Stimulated activated naive CD4-positive, alpha-beta T cell (primary cell): ENCODE results near the gene AP1B1.

Source experiments
- DNase-seq, 6 experiments: peaks; one replicate each; lab custom pipeline; 2025; lab: John Stamatoyannopoulos, UW

AP1B1 gene

DNA sequence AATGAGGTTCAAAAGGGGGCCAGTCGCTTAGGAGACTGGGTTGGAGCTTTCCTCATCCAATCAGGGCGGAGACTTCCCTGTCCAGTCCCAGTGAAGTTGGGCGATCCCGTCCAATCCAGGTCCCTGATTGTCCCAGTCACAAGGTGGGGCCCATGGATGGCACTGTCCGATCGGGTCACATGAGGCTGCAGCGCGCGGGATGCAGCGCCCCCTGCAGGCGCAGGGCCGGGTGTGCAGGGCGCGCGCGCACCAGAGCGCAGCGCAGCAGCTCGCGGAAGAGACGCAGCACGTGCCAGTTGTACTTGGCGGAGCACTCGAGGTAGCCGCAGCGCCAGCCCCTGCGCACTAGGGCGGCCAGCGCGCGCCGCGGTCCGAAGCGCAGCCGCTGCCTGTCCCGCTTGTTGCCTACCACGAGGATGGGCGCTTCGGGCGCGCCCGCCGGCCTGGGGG is 75.2 kb downstream of the AP1B1 start:
- no peak for DNase-seq

DNA sequence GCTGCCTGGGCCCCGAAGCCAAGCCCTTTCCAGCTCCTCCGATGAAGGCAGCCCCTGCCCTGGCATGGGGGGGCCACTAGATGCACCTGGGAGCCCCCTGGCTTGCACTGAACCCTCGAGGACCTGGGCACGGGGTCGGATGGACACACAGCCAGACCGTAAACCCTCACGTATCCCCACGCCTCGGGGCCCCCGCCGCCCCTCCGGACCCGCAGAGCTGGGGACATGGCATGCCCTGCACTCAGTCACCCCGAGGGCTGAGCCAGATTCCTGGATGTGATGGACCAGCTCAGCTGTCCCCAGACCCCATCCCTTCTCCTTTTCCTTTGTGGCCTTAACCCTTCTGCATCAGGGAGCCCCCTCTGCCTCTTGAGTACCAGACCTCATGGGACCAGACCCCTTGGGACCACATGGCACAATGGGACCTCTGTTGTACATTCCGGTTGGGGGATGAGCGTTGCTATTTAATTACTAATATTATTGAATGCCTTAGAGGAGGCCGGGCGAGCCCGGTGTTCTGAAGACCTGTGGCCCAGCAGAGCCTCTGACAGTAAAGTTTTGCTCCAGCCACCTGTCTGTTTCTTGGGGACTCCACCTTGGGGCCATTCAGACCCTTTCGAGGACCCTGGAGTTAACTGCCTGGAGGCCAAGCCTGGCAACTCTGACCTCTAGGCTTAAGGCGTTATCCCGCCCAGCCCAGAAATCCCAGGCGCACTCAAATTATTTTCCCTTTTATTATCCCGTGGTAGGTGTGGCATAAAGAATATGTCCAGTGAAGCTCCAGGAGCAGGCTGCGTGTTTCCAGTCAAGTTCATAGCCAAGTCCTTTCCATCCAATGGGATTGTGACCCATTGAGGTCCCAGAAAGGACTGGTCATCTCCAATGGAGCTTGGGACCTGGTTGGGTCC is 75.9 kb downstream of the AP1B1 start:
- no peak for DNase-seq

DNA sequence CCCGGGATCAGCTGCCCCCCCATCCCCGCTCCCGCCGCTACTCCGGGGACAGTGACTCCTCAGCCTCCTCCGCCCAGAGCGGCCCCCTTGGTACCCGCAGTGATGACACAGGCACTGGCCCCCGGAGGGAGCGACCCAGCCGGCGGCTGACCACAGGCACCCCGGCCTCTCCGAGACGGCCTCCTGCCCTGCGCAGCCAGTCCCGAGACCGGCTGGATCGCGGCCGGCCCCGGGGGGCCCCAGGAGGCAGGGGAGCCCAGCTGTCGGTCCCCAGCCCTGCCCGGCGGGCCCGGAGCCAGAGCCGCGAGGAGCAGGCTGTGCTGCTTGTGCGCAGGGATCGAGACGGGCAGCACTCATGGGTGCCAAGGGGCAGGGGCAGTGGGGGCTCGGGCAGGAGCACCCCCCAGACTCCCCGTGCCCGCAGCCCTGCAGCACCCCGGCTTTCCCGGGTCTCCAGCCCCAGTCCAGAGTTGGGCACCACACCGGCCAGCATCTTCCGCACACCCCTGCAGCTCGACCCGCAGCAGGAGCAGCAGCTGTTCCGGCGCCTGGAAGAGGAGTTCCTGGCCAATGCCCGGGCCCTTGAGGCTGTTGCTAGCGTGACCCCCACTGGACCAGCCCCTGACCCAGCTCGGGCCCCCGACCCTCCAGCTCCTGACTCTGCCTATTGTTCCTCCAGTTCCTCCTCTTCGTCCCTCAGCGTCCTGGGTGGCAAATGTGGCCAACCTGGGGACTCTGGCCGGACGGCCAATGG is 76.7 kb downstream of the AP1B1 start:
- DNase-seq = no peak

DNA sequence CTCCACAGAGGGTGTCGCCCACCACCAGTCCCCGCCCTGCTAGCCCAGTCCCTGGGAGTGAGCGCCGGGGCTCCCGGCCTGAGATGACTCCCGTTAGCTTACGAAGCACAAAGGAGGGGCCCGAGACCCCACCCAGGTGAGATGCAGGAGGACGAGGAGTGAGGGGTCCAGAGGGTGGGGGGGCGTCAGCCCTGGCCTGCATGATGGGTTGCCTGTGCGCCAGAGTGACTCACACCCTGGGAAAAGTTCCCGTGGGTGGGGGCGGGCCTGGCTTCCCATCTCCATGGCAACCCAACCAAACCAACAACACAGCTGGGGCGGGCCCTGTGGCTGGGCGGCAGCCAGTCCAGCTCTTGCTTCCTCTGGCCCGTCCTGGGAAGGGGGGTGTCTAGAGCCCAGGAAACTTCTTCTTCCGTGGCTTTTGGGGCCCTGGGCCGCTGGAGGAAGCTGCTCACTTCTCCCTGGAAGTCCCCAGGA is 77.5 kb downstream of the AP1B1 start:
- DNase-seq = peak in 1 of 6 experiments; percentile 27

DNA sequence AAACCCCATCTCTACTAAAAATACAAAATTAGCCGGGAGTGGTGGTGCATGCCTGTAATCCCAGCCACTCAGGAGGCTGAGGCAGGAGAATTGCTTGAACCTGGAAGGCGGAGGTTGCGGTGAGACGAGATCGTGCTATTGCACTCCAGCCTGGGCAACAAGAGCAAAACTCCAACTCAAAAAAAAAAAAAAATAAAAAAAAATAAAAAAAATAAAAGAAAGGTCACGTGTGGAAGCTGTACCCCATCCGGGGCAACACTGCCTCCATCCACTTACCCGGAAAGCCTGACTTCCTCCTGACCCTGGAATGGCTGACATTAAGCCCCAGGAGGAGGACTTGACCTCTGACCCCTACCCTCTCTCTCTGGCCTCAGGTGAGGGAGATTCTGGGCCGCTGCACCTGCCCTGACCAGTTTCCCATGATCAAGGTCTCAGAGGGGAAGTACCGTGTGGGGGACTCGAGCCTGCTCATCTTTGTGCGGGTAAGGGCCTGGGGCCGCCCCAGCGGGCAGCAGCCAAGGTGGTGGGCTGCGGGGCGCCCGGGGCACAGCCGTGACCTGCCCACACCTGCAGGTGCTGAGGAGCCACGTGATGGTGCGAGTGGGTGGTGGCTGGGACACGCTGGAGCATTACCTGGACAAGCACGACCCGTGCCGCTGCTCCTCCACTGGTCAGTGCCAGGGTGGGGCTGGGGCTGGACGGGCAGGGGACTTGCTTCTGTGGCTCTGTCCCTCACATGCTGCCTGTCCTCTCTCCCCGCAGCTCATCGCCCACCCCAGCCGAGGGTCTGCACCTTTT is 78.1 kb downstream of the AP1B1 start:
- no peak for DNase-seq

DNA sequence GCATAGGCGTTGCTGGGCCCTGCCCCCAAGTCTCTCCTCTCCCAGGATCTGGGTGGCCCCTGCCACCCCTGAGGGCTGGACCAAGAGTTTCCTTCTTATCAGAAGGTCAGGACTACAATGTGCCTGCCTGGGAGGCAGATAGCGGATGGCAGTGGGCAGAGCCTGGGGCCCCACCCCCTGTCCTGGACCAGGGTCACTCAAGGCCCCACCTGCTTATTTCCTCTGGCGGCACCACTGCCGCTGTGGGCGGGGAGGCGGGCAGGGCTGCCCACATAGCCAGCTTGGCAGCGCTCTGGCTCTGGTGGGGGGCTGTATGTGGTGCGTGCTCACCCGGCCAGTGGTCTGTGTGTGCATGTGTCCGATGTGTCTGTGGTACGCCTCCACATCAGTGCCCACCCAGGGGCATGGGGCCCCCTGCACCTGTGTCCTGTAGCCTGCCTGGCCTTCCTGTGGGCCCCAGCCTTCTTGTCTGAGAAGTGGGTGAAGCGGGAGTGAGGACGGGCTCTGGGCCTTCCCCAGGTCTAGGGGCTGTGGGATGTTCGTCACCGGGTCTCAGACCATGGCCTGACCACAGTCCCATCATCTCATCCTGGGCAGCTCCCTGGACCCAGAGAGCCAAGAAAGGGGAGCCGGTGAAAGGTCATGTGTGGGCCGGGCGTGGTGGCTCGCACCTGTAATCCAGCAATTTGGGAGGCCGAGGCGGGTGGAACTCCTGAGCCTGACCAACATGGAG is 78.9 kb downstream of the AP1B1 start:
- DNase-seq = no peak

DNA sequence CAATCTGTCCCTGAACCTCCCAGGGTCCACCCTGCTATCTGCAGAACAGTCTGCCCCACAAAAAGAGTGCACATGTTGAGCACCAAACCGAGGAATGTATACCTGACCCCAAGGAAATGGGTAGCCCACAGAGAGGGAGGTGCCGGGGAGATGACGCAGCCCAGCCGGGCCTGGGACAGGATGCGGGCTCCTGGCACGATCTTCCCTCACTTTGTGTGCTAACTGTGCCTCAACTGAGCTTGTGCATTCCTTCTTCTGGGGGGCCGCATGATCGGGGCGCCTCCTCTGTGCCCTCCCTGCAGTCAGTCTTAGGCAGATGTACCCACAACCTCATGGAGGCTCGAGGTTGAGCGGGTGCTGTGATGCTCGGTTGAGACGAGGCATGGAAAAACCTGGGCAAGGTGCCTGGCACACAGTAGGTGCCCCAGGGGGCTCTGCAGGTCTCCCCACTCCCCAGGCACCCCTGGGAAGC is 79.5 kb downstream of the AP1B1 start:
- DNase-seq = no peak

DNA sequence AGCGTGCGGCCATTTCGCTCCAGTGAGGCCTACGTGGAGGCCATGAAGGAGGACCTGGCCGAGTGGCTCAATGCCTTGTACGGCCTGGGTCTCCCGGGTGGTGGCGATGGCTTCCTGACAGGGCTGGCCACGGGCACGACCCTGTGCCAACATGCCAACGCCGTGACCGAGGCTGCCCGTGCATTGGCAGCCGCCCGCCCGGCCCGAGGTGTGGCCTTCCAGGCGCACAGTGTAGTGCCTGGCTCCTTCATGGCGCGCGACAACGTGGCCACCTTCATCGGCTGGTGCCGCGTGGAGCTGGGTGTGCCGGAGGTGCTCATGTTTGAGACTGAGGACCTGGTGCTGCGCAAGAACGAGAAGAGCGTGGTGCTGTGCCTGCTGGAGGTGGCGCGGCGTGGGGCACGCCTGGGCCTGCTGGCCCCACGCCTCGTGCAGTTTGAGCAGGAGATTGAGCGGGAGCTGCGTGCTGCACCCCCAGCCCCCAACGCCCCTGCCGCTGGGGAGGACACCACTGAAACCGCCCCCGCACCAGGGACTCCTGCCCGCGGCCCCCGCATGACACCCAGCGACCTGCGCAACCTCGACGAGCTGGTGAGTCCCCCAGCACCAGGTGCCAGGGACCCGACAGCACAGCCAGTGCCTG is 80.1 kb downstream of the AP1B1 start:
- no peak for DNase-seq

DNA sequence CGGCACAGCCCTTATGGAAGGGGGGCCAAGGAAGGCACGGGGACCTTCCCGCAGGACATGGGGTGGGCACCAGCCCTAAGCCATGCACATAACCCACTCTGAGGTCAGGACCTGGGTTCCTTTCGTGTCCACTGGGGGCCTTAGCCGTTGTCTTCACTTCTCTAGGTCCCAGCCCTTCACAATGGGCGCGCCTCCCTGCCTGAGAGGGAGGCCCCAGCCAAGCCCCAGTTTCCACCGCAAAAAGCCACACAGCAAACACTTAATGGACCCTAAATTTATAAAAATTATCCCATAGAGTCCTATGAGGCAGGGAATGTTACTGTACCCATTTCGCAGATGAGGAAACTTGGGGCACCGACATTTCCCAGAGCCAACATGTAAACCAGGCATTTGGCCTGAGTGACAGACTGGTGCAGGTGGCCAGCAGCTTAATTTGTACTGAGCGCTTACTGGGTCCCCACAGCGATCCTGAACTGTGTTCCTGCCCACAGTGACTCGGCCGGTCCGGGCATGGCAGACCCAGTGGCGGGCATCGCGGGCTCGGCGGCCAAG is 80.7 kb downstream of the AP1B1 start:
- DNase-seq = no peak

DNA sequence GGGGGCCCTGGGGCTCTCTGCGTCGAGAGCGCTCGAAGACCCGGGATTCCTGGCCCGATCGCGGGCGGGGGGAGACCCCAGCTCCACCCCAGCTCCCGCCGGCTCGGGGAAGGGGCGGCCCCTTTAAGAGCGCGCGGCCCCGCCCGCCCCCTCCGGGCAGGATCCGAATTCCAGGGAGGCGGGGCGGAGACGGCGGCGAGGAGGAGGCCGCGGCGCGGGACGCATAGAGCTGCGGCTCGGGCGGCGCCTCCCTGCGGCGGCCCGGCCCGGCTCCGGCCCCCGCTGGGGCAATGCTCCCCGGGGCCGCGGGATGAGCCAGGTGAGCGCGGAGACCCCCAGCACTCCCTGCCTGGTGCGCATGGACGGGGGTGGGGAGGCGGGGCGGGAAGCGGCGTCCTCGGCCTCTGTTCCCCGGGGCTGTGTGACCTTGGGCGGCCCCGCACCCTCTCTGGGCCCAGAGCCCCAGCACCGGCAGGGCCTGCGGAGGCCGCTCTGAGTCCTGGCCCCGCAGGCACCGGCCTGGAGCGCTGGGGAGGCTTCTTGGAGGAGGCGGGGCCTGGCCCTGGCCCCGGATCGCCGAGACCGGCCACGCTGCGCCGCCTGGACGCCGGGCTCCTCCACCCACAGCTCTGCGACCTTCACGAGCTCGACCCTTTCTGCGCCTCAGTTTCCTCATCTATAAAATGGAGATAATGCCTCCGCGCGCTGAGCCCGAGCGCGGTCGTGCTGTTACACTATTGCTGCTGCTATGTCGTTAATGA is 81.4 kb downstream of the AP1B1 start:
- DNase-seq = peak in 2 of 6 experiments; percentile 19 to 20

DNA sequence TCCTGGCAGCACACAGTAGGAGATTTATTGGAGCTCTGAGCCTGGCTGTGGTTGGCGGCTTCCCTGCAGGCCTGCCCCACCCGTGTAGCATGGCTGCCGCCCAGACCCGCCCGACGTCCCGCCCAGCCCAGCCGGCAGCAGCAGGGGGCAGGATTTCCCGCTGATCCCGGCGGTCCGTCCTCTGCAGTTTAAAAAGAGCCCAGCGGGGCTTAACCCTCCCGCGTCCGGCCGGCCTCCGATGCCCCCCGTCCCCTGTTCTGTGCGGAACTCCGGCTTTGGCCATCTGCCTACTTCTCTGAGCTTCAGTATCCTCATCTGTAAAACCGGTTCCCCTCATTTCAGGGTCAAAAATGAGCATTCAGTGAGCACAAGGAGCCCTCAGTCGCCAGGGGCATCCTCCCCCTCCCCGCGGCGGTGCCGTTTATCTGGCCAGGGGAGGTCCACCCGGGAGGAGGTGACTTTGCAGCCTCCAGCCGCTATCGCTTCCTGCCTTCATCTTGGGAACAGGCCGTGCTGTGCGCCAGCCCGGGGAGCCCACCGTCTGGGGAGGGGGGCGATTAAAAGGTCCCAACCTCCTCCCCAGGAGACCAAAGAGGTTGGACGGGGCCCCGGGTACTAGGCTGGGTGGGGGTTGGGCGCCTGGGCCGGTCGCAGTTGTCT is 82.1 kb downstream of the AP1B1 start, which contains the start of gene GAS2L1:
GAS2L1 (plus strand) TSS at position 476 of the 660 bp plus-strand sequence. CDS start 1,456 bp downstream, outside the sequence.
- peak in 2 of 6 experiments; percentile 20 to 37 for DNase-seq

DNA sequence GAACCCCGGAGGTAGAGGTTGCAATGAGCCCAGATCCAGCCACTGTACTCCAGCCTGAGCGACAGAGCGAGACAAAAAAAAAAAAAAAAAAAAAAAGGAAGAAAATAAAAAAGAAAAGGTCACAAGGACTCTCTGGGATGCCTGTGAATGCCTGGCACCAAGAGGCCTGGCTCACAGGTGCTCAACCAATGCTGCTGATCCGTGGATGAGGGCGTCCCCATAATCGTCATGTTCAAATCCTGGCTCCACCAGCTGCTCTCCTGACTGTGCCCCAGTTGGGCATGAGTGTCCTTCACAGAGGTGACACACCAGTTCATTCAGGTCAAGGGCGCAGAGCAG is 82.6 kb downstream of the AP1B1 start:
- no peak for DNase-seq

DNA sequence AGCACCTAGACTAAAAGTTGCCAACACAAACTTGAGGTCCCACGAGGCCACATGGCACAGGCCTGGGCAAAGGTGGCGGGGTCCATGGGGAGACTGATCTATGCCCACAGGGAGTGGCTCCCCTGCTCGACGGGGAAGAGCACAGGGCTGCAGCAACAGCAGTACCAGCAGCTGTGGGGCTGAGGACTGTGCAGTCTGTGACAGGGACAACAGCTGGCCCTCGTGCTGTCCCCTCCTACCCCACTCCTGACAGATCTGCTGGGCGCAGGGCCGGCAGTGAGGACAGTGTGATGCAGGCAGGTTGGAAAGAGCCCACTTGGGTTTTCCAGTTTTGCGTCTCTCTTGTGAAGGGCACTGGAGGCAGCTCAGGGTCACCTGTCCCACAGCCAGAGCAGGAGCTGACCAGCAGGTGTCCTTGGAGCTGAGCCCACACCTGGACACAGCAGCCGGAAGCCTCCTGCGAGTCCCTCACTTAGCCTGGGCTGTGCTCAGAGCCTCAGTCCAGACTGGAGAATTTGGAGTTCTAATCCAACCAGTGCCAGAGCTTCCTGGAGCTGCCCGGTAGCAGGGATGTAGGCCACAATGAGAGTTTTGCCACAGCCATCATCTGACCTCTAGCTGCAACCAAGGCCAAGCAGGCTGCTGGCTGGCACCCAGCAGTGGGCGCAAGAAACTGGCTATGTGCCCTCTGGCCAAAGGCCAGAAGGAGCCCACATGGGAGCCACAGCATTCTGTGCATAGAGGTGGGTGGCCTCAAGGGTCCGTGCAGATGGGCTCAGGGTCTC is 85.5 kb downstream of the AP1B1 start:
- no peak for DNase-seq

DNA sequence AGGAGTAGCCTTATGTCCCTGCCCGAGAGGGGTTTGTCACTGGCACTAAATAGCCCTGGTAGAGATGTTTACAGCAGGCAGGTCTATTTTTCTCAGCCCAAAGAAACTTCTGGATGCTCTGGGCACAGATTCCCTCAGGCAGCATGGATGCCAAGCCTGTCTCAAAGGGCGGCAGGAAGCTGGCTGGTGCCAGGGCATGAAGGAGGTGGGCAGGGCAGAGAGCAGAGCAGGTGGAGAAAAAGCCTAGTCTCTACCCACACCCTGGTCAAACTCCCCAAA is 86.0 kb downstream of the AP1B1 start:
- no peak for DNase-seq

DNA sequence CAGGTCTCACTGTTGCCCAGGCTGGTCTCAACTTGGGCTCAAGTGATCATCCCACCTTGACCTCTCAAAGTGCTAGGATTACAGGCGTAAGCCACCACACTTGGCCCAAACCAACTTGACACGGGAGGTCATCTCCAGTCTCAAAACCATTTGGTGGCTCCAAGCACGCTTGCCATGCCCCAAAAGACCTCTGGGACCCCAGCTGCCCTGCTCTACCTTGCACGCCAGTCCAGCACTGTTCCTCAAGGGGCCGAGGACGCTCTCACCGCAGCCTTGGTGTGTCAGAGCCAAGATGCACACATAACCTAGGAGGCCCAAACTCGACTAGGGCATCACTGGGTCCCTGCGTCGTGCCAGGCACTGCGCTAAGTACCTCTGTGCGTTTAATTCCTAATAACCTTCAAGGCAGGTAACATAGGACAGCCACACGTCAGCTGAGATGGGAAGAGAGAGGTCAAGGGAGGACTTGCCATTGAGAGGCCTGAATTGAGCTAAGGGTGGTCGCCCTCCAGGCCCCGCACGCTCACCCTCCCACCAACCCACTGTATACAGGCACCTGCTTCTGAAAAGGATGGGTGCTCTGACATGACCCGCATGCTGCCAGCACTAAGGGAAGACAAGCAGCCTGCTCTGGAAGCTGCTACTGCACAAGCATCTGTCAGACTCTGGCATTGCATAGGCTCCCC is 86.5 kb downstream of the AP1B1 start:
- DNase-seq = no peak

DNA sequence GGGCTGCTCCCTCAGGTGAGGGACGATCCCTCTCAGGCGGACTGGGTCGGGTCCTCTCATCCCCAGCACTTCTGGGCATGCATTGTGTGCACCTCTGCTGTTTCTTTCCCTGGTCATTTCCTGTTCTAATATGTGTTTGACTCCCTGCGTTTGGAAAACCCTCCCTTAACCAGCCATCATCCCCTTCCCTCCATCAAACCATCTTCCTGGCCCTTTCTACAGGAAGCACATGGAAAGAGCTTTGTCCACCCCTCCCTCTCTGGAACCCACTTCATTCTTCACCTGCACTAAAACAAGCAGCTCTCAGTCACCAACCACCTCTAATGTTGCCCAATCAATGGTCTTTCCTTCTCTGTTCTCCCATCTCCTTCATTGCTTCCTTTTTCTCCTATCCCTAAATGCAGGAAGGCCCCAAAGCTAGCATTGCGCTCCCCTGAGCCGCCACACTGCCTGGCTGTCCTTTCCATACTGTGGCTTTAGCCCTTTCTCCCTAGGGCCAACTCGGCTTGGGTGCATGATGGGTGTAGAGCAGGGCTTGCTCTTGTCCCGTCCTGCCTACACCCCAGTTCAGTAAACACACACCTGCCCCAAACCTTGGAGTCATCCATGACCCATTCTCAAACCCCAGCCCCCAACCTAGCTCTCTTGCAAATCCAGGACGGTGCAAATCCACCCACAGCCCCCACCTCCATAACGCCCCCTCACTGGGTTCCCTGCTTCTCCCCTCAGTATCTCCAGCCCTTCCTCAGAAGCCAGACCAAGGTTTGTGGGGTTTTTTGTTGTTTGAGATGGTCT is 87.4 kb downstream of the AP1B1 start:
- no peak for DNase-seq

DNA sequence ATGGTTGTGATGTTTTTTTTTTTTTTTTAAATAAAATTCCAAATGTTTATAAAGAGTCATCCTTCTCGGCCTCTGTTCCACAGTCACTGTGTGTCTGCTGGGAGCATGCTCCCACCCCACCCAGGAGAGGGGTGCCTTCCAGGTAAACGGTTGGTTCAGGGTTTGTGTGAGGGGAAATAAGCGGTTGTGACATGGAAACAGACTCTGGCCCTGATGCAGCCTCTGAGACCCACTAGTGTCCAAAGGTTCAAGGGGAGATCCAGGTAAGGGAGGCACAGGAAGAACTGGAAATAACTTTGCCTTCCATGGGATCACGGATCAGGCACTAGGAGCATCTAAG is 87.9 kb downstream of the AP1B1 start:
- no peak for DNase-seq
